Neural progenitor cell (in vitro differentiated cells): ENCODE data around the gene ABCC1. TPM values are rescaled to one million over a fixed set of nuclear protein-coding genes. Genes with fewer than 3 reads are reported as not detected.

Experiments
- DNase-seq: peaks from one replicate; pipeline ENCODE4 v3.0.0-alpha.2; 2016; ENCODE audit warnings: low spot score
- H2AFZ ChIP-seq: fragments of 200-600 bp; sonication (generic); replicated peaks from 2 replicates; pipeline ENCODE4 v1.6.1; 2016; ENCODE audit warnings: antibody characterized with exemption
- H3F3A ChIP-seq: fragments of 200-600 bp; sonication (generic); 2 replicates; pipeline ENCODE4 v1.6.1; 2016; ENCODE audit warnings: antibody characterized with exemption, low read depth
- H3K27ac ChIP-seq: fragments of 200-600 bp; sonication (generic); 2 replicates; pipeline ENCODE4 v1.5.1; 2016; ENCODE audit warnings: mild to moderate bottlenecking
- H3K27me3 ChIP-seq: fragments of 200-600 bp; sonication (generic); 2 replicates; pipeline ENCODE4 v1.6.1; 2016; ENCODE audit warnings: mild to moderate bottlenecking, moderate library complexity
- H3K36me3 ChIP-seq: fragments of 200-600 bp; sonication (generic); 2 replicates; pipeline ENCODE4 v1.5.1; 2016
- H3K4me1 ChIP-seq: fragments of 200-600 bp; sonication (generic); 2 replicates; pipeline ENCODE4 v1.6.1; 2016; ENCODE audit warnings: mixed run types
- H3K4me2 ChIP-seq: fragments of 200-600 bp; sonication (generic); 2 replicates; pipeline ENCODE4 v1.6.1; 2016
- H3K4me3 ChIP-seq: fragments of 200-600 bp; sonication (generic); 2 replicates; pipeline ENCODE4 v1.5.1; 2016
- H3K79me2 ChIP-seq: fragments of 200-600 bp; sonication (generic); 2 replicates; pipeline ENCODE4 v1.6.1; 2016; ENCODE audit warnings: low read depth
- H3K9ac ChIP-seq: fragments of 200-600 bp; sonication (generic); 2 replicates; pipeline ENCODE4 v1.6.1; 2016
- H3K9me3 ChIP-seq: fragments of 200-600 bp; sonication (generic); 2 replicates; pipeline ENCODE4 v1.5.1; 2016; ENCODE audit warnings: low read depth
- H4K20me1 ChIP-seq: fragments of 200-600 bp; sonication (generic); 2 replicates; pipeline ENCODE4 v1.6.1; 2016; ENCODE audit warnings: low read depth
- H3K27ac Mint-ChIP-seq: 3 replicates; pipeline ENCODE4 v1.8.0; 2021; ENCODE audit warnings: mixed read lengths
- H3K27me3 Mint-ChIP-seq: 2 replicates; pipeline ENCODE4 v1.8.0; 2022; ENCODE audit warnings: low read depth, mild to moderate bottlenecking, inconsistent platforms, moderate library complexity, mixed read lengths; ENCODE audit not compliant: insufficient read depth
- H3K36me3 Mint-ChIP-seq: 3 replicates; pipeline ENCODE4 v1.8.0; 2021; ENCODE audit warnings: mixed read lengths
- H3K4me1 Mint-ChIP-seq: 3 replicates; pipeline ENCODE4 v1.8.0; 2021; ENCODE audit warnings: mixed read lengths
- H3K4me3 Mint-ChIP-seq: 3 replicates; pipeline ENCODE4 v1.8.0; 2021; ENCODE audit warnings: mild to moderate bottlenecking, moderate library complexity, mixed read lengths
- H3K9me3 Mint-ChIP-seq: 3 replicates; pipeline ENCODE4 v1.8.0; 2020; ENCODE audit warnings: mixed read lengths
- EZH2 ChIP-seq: fragments of 200-600 bp; sonication (generic); IDR thresholded peaks from 2 replicates; pipeline ENCODE4 v1.6.1; 2017; ENCODE audit warnings: antibody characterized with exemption, mild to moderate bottlenecking, moderate library complexity
- EZH2phosphoT487 ChIP-seq: fragments of 200-600 bp; sonication (generic); IDR thresholded peaks from 2 replicates; pipeline ENCODE4 v1.6.1; 2017; ENCODE audit warnings: antibody characterized with exemption
- total RNA-seq: library from RNA; depleted of rRNA; stranded (reverse); fragments of >200 nt; gene quantifications from 2 replicates; pipeline ENCODE4 v1.2.3, GENCODE V29; 2015; ENCODE audit warnings: low replicate concordance
- TF ChIP-seq, protein P1 (sequence below): fragments of 200-600 bp; sonication (generic); IDR thresholded peaks from 2 replicates; pipeline ENCODE4 v1.5.1; 2017; ENCODE audit warnings: antibody characterized with exemption, mild to moderate bottlenecking

The ABCC1 gene
- total RNA-seq, 1 donor from 2014 or later = 17.5 TPM

- TF ChIP-seq EZH2phosphoT487 = no peak
- TF ChIP-seq EZH2 = no peak
- TF ChIP-seq, protein P1, sequence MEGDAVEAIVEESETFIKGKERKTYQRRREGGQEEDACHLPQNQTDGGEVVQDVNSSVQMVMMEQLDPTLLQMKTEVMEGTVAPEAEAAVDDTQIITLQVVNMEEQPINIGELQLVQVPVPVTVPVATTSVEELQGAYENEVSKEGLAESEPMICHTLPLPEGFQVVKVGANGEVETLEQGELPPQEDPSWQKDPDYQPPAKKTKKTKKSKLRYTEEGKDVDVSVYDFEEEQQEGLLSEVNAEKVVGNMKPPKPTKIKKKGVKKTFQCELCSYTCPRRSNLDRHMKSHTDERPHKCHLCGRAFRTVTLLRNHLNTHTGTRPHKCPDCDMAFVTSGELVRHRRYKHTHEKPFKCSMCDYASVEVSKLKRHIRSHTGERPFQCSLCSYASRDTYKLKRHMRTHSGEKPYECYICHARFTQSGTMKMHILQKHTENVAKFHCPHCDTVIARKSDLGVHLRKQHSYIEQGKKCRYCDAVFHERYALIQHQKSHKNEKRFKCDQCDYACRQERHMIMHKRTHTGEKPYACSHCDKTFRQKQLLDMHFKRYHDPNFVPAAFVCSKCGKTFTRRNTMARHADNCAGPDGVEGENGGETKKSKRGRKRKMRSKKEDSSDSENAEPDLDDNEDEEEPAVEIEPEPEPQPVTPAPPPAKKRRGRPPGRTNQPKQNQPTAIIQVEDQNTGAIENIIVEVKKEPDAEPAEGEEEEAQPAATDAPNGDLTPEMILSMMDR = no peak
- peaks cover 3% of the 10 kb centered on the region for H4K20me1 ChIP-seq
- H3K27me3 ChIP-seq = no peaks in the 10 kb centered on the region
- Mint-ChIP-seq H3K4me3 (no peak overlapping the region), H3K27me3 (no peaks in the 10 kb centered on the region), H3K27ac (no peak overlapping the region), H3K9me3 (no peaks in the 10 kb centered on the region), H3K36me3 (peaks cover 18% of the 10 kb centered on the region), H3K4me1 (peaks cover 3% of the 10 kb centered on the region)
- no peaks in the 10 kb centered on the region for H3F3A ChIP-seq
- H3K4me1 ChIP-seq = peaks cover 5% of the 10 kb centered on the region
- no peak for DNase-seq
- no peak overlapping the region for H3K9ac ChIP-seq
- no peak overlapping the region for H3K4me3 ChIP-seq
- no peak overlapping the region for H3K4me2 ChIP-seq
- no peaks in the 10 kb centered on the region for H3K79me2 ChIP-seq
- no peak overlapping the region for H2AFZ ChIP-seq
- H3K27ac ChIP-seq = no peak overlapping the region
- H3K36me3 ChIP-seq = no peaks in the 10 kb centered on the region
- H3K9me3 ChIP-seq = no peaks in the 10 kb centered on the region
These were observed 88.6 kb downstream of the ABCC1 start for GRCh38 chr16:16037970-16038369.

GRCh38 chr16:16038950-16039349, 89.5 kb downstream of the ABCC1 start:
- Histone ChIP-seq H3K36me3 (no peaks in the 10 kb centered on the region), H3K4me1 (peaks cover 5% of the 10 kb centered on the region), H2AFZ (no peak overlapping the region), H3K27ac (no peak overlapping the region), H3K27me3 (no peaks in the 10 kb centered on the region), H3K4me3 (no peak overlapping the region), H3F3A (no peaks in the 10 kb centered on the region), H3K79me2 (no peaks in the 10 kb centered on the region), H3K9ac (no peak overlapping the region), H3K9me3 (no peaks in the 10 kb centered on the region), H3K4me2 (no peak overlapping the region), H4K20me1 (peaks cover 3% of the 10 kb centered on the region)
- H3K9me3 Mint-ChIP-seq = no peaks in the 10 kb centered on the region
- H3K36me3 Mint-ChIP-seq = peaks cover 18% of the 10 kb centered on the region
- no peak overlapping the region for H3K4me3 Mint-ChIP-seq
- TF ChIP-seq, protein P1 = no peak
- TF ChIP-seq EZH2 = no peak
- no peak for TF ChIP-seq EZH2phosphoT487
- H3K4me1 Mint-ChIP-seq = peaks cover 3% of the 10 kb centered on the region
- no peaks in the 10 kb centered on the region for H3K27me3 Mint-ChIP-seq
- no peak for DNase-seq
- H3K27ac Mint-ChIP-seq = no peak overlapping the region

DNA sequence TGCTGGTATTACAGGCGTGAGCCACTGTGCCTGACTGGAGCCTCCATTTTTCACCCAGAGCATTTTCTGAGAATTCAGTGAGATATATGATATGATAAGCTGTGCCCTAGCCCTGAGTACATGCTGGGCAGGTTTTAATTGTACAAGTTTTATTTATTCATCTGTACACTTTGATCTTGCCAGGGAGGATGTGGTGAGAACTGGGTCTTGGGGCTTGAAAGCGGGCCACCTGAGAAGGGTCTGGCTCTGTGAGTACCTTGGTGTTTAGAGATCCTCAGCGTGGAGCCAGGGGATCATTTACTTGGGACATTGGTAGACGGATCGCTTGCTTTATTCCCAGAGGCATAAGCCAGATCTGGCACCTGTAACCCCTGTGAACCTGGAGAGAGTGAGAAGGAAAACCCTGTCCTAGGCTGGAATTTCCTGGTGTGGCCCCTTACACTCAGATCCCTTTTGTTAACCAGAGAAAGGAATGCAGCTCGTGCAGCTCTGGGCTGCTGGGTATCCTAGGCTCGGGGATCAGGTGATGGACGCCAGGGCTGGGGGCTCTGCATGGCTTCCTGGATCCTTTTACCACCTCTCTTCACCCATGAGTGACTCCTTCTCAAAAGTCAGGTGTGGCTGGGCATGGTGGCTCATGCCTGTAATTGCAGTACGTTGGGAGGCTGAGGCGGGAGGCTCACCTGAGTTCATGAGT, 91.9 kb downstream of the ABCC1 start:
- Histone ChIP-seq H3K9ac (no peak overlapping the region), H3K27ac (peak overlapping the region; percentile 67), H3K79me2 (no peaks in the 10 kb centered on the region), H3F3A (no peaks in the 10 kb centered on the region), H3K4me2 (peak overlapping the region; percentile 61), H2AFZ (no peak overlapping the region), H3K4me1 (peaks cover 5% of the 10 kb centered on the region), H3K9me3 (no peaks in the 10 kb centered on the region), H3K27me3 (no peaks in the 10 kb centered on the region), H3K4me3 (no peak overlapping the region), H4K20me1 (no peaks in the 10 kb centered on the region), H3K36me3 (no peaks in the 10 kb centered on the region)
- H3K9me3 Mint-ChIP-seq = no peaks in the 10 kb centered on the region
- peaks cover 3% of the 10 kb centered on the region for H3K4me1 Mint-ChIP-seq
- no peak overlapping the region for H3K4me3 Mint-ChIP-seq
- no peak for TF ChIP-seq EZH2
- TF ChIP-seq EZH2phosphoT487 = no peak
- TF ChIP-seq, protein P1 = no peak
- H3K27ac Mint-ChIP-seq = no peak overlapping the region
- H3K27me3 Mint-ChIP-seq = no peaks in the 10 kb centered on the region
- H3K36me3 Mint-ChIP-seq = peaks cover 28% of the 10 kb centered on the region
- peak; percentile 69 for DNase-seq
